OCI-LY7 (cell line): ENCODE results near the gene LSR. TPM values are rescaled to one million over a fixed set of nuclear protein-coding genes. Genes with fewer than 3 reads are reported as not detected.

Experiments
- BruUV-seq: library from RNA; stranded (reverse); fragments of 400-500 nt; replicated peaks from 2 replicates; lab custom pipeline; 2021; lab: Mats Ljungman, UMichigan
- CTCF ChIA-PET: fragments of 300-600 bp; sonication (Branson Sonifier 250); formaldehyde crosslinking; loops from one replicate; lab custom pipeline; 2022; ENCODE audit warnings: antibody characterized with exemption; ENCODE audit not compliant: unreplicated experiment; lab: Charles Lee
- POLR2A ChIA-PET: fragments of 300-600 bp; sonication (Branson Sonifier 250); formaldehyde crosslinking; loops from one replicate; lab custom pipeline; 2022; ENCODE audit warnings: antibody characterized with exemption; lab: Charles Lee
- DNase-seq: peaks from one replicate; pipeline ENCODE4 v3.0.0-alpha.2; 2015; ENCODE audit warnings: low spot score
- H2AFZ ChIP-seq: fragments of 200-600 bp; sonication (generic), shearing (Covaris generic); 2 replicates; pipeline ENCODE4 v1.6.1; 2014; ENCODE audit warnings: mild to moderate bottlenecking, antibody characterized with exemption, low read length, moderate library complexity
- H3K27ac ChIP-seq: fragments of 200-600 bp; sonication (generic); 2 replicates; pipeline ENCODE4 v1.5.1; 2014; ENCODE audit warnings: mixed run types, low read depth, mild to moderate bottlenecking, moderate library complexity, low read length, inconsistent platforms; ENCODE audit not compliant: poor library complexity, severe bottlenecking
- H3K36me3 ChIP-seq: fragments of 200-600 bp; sonication (generic); 2 replicates; pipeline ENCODE4 v1.6.1; 2014; ENCODE audit warnings: mild to moderate bottlenecking, antibody characterized with exemption, low read length, moderate library complexity, mixed read lengths; ENCODE audit not compliant: insufficient read depth
- H3K4me1 ChIP-seq: fragments of 200-600 bp; sonication (generic); 2 replicates; pipeline ENCODE4 v1.5.1; 2014; ENCODE audit warnings: mild to moderate bottlenecking, low read length; ENCODE audit not compliant: insufficient read depth, poor library complexity, severe bottlenecking
- H3K4me2 ChIP-seq: fragments of 200-600 bp; sonication (generic); 2 replicates; pipeline ENCODE4 v1.6.1; 2014; ENCODE audit warnings: mild to moderate bottlenecking, low read length
- H3K4me3 ChIP-seq: fragments of 200-600 bp; sonication (generic); 2 replicates; pipeline ENCODE4 v1.5.1; 2014; ENCODE audit warnings: mild to moderate bottlenecking, low read depth, low read length; ENCODE audit not compliant: poor library complexity, severe bottlenecking
- H3K79me2 ChIP-seq: fragments of 200-600 bp; sonication (generic); 2 replicates; pipeline ENCODE4 v1.6.1; 2016; ENCODE audit warnings: low read depth, mild to moderate bottlenecking, low read length, moderate library complexity, mixed read lengths; ENCODE audit not compliant: insufficient read depth
- H3K9me2 ChIP-seq: fragments of 200-600 bp; sonication (generic); 2 replicates; pipeline ENCODE4 v1.6.1; 2016; ENCODE audit warnings: mild to moderate bottlenecking, low read length, mixed read lengths; ENCODE audit not compliant: insufficient read depth
- H3K9me3 ChIP-seq: fragments of 200-600 bp; sonication (generic); 2 replicates; pipeline ENCODE4 v1.6.1; 2014; ENCODE audit warnings: mild to moderate bottlenecking, mixed run types, low read length, mixed read lengths
- H4K20me1 ChIP-seq: fragments of 200-600 bp; sonication (generic); 2 replicates; pipeline ENCODE4 v1.6.1; 2014; ENCODE audit warnings: mild to moderate bottlenecking, antibody characterized with exemption, low read length, moderate library complexity, mixed read lengths; ENCODE audit not compliant: insufficient read depth
- EZH2phosphoT487 ChIP-seq: fragments of 200-600 bp; sonication (generic); IDR thresholded peaks from 2 replicates; pipeline ENCODE4 v1.6.1; 2018; ENCODE audit warnings: low read depth, borderline replicate concordance, mild to moderate bottlenecking, mixed run types, antibody characterized with exemption, low read length, moderate library complexity, mixed read lengths
- intact Hi-C: fragments of 100-400 bp; cut with micrococcal nuclease; formaldehyde crosslinking; loops from one replicate; pipeline ENCODE4 v1.10.0; 2022; ENCODE audit not compliant: unreplicated experiment
- total RNA-seq, 2 experiments: library from RNA; depleted of rRNA in 1 of 2; stranded (reverse); fragments of >200 nt in 1 of 2; shearing (Covaris generic) in 1 of 2; gene quantifications; 2 replicates each; pipeline ENCODE4 v1.2.3, GENCODE V29; 2014 to 2022
- TF ChIP-seq, protein P1 (sequence below): fragments of 200-600 bp; sonication (generic); conservative IDR thresholded peaks from 2 replicates; pipeline ENCODE4 v1.5.1; 2014; ENCODE audit warnings: mild to moderate bottlenecking, antibody characterized with exemption, low read length, moderate library complexity, mixed read lengths

LSR gene
- total RNA-seq, 2 experiments from 2014 or later, result 15.0 to 33.6 TPM

DNA sequence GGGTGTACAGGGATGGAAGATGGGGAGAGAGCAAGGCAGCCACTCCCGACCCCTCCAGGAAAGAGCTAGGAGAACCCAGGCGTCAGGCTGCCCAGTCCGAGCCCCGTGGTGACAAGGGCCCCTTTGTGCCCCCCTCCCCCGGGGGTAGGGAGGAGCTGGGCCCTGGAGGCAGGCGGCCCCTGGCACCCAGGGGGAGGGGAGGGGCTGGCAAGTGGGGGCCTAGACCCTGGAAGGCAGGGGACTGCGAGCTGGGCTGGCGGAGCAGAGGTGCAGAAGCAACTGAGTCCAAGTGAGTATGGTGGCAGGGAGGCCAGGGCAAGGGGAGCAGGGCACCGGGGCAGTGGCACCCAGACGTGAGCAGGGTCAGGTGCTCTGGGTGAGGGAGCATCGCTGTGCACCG lies 43.1 kb downstream of the LSR start, which contains the start of gene MAG:
MAG (plus strand) TSS at position 246 of the 400 bp plus-strand sequence. CDS start 3,248 bp downstream, outside the sequence.
- H3K4me3 ChIP-seq, result no peak within 1 kb of the TSS
- TF ChIP-seq, protein P1, sequence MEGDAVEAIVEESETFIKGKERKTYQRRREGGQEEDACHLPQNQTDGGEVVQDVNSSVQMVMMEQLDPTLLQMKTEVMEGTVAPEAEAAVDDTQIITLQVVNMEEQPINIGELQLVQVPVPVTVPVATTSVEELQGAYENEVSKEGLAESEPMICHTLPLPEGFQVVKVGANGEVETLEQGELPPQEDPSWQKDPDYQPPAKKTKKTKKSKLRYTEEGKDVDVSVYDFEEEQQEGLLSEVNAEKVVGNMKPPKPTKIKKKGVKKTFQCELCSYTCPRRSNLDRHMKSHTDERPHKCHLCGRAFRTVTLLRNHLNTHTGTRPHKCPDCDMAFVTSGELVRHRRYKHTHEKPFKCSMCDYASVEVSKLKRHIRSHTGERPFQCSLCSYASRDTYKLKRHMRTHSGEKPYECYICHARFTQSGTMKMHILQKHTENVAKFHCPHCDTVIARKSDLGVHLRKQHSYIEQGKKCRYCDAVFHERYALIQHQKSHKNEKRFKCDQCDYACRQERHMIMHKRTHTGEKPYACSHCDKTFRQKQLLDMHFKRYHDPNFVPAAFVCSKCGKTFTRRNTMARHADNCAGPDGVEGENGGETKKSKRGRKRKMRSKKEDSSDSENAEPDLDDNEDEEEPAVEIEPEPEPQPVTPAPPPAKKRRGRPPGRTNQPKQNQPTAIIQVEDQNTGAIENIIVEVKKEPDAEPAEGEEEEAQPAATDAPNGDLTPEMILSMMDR, result no peak
- TF ChIP-seq EZH2phosphoT487, result no peak
- POLR2A ChIA-PET, result interaction anchor here (0.7 to 1.8 kb wide), 4 partner anchors 28 to 57 kb away, joined by 3 to 6 read pairs (median 4); no protein-coding TSS in a partner anchor
- H3K4me1 ChIP-seq, result peaks cover 62% of the 10 kb centered on the region
- H3K4me2 ChIP-seq, result peak within 1 kb of the TSS; percentile 80
- H3K27ac ChIP-seq, result peak within 1 kb of the TSS; percentile 20
- no peaks in the 10 kb centered on the region for H3K9me3 ChIP-seq
- intact Hi-C loops, result no loop called here
- BruUV-seq, result no TSS peak
- CTCF ChIA-PET, result interaction anchor here (0.6 kb wide), 1 partner anchor 57 kb away, joined by 4 read pairs; no protein-coding TSS in a partner anchor
- H4K20me1 ChIP-seq, result no peaks in the 10 kb centered on the region
- no peaks in the 10 kb centered on the region for H3K9me2 ChIP-seq
- H3K36me3 ChIP-seq, result no peaks in the 10 kb centered on the region
- no peak within 1 kb of the TSS for H2AFZ ChIP-seq
- no peaks in the 10 kb centered on the region for H3K79me2 ChIP-seq
- no peak for DNase-seq

GRCh38 chr19:35292421-35293362 lies 43.9 kb downstream of the LSR start:
- Histone ChIP-seq H3K9me2 (no peaks in the 10 kb centered on the region), H4K20me1 (no peaks in the 10 kb centered on the region), H3K36me3 (no peaks in the 10 kb centered on the region), H3K4me1 (peaks cover 69% of the 10 kb centered on the region), H2AFZ (no peak overlapping the region), H3K4me3 (no peak overlapping the region), H3K9me3 (no peaks in the 10 kb centered on the region), H3K27ac (peak overlapping the region; percentile 20), H3K79me2 (no peaks in the 10 kb centered on the region), H3K4me2 (peak overlapping the region; percentile 80)
- no TSS peak for BruUV-seq
- intact Hi-C loops, result no loop called here
- ChIA-PET POLR2A (interaction anchor here (1.0 to 1.8 kb wide), 2 partner anchors 27 to 56 kb away, joined by 4 to 6 read pairs; no protein-coding TSS in a partner anchor), CTCF (interaction anchor here (0.6 kb wide), 1 partner anchor 56 kb away, joined by 4 read pairs; no protein-coding TSS in a partner anchor)
- TF ChIP-seq, protein P1, result no peak
- no peak for TF ChIP-seq EZH2phosphoT487
- peak; percentile 80 for DNase-seq
